Urothelium cell line (cell line): ENCODE measurements around the gene UBXN11.

Source experiments
- DNase-seq: peaks from one replicate; pipeline ENCODE4 v3.0.0; 2011; ENCODE audit warnings: low spot score, mixed read lengths
- FAIRE-seq: peaks from 2 replicates; lab custom pipeline; 2011; peaks lifted over from hg19 to GRCh38; lab: Jason Lieb, UNC

The UBXN11 gene

DNA sequence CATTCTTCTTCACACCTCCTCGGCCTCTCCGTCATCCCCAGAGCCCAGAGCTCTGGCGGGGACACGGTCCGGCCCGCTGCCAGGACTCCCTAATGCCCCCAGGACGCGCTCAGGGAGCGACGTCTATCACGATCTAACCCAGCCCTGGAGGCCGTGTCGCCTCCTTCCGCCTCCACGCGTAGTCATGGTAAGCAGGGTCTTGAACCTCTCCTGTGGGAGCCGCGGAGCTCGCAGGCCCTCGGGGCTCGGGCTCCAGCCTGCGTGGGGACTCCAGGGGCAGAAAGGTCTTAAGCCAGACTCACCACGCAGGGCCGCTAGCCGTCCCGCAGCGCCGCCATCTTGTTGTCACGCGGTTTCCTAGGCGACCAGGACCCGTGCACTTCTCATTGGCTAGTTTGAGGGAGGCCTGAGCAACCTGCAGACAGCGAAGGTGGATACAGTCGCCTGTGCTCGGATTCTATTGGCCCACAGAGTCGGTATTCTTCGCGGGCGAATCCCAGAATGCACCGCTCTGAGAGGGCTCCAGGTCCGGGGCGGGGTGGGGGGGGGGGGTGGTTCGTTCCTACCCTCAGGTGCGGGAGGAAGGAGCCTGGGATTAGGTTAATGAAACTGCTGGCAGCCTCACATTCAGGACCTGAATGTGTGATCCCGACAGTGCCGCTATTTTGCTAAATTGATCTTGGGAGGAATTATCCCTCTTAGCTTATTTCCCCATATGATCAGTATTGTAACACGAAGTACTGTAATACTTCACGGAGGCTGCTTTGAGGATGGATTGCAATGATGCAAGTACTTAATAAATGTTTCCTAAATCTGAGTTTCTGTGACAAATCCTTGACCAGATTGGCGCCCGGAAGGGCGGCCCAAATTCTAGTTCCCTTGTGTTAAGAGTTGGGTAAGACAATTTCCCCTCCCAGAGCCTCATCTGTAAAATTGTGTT, at the start of gene UBXN11:
Gene UBXN11 (minus strand): TSS at position 347 of the 940 bp plus-strand sequence. CDS start 3,753 bp downstream, outside the sequence.
- DNase-seq (peak; percentile 99), FAIRE-seq (no peak)

DNA sequence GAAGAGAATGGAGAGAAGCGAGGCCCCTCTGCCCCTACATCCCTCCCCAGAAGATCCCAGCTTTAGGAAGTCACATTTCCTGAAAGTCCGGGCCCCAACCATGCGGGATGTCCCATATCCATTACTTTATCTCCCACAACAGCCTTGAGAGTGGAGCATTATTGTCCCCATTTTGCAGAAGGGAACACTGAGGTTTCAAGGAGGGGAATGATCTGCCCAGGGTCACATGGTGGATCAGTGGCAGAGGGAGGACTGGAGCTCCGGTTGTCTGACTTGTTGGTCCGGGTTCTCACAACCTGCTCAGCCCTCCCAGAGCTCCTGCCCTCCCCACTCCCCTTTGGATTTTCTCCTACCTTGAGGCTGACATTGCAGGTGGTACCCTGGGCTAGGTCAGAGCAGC, 49.7 kb upstream of the UBXN11 start:
- no peak for DNase-seq
- no peak for FAIRE-seq

DNA sequence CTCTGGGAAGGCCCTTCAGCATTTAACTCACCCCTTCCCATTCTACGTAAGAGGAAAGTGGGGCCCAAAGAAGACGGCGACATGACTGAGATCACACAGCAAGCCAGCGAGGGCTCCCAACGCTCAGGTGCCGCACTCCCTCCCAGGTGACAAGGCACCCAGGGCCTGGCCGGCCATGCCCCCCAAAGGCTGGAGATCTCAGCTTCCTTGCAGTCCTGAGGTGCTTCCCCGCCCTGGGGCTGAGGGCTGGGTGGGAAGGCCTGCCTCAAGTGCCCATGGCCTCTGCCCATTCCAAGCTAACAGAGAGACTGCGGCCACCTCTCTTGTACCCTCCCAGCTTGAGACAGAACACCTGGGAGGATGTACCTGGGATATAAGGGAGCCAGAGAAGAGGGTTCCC, 48.5 kb upstream of the UBXN11 start:
- no peak for DNase-seq
- no peak for FAIRE-seq

- DNase-seq (no peak), FAIRE-seq (no peak)
Observed at GRCh38 chr1:26353976-26354820, 47.8 kb upstream of the UBXN11 start, which contains the start of gene CRYBG2. Gene CRYBG2, minus strand, starts transcription at chr1:26354130. Its CDS starts 7,473 bp downstream, at chr1:26346657.

- no peak for FAIRE-seq
- no peak for DNase-seq
Observed at GRCh38 chr1:26353210-26353859, 46.9 kb upstream of the UBXN11 start.

GRCh38 chr1:26352338-26352679, 45.9 kb upstream of the UBXN11 start:
- FAIRE-seq, result peak; percentile 23
- no peak for DNase-seq

GRCh38 chr1:26351590-26352337, 45.3 kb upstream of the UBXN11 start:
- FAIRE-seq, result peak; percentile 42
- DNase-seq, result peak; percentile 52

- no peak for DNase-seq
- no peak for FAIRE-seq
Observed at GRCh38 chr1:26350701-26351589, 44.5 kb upstream of the UBXN11 start.

- DNase-seq (no peak), FAIRE-seq (no peak)
Observed at GRCh38 chr1:26350343-26350700, 43.9 kb upstream of the UBXN11 start.

- DNase-seq (no peak), FAIRE-seq (no peak)
Observed at GRCh38 chr1:26349877-26350244, 43.4 kb upstream of the UBXN11 start.

GRCh38 chr1:26349188-26349876, 42.9 kb upstream of the UBXN11 start:
- FAIRE-seq, result no peak
- no peak for DNase-seq

DNA sequence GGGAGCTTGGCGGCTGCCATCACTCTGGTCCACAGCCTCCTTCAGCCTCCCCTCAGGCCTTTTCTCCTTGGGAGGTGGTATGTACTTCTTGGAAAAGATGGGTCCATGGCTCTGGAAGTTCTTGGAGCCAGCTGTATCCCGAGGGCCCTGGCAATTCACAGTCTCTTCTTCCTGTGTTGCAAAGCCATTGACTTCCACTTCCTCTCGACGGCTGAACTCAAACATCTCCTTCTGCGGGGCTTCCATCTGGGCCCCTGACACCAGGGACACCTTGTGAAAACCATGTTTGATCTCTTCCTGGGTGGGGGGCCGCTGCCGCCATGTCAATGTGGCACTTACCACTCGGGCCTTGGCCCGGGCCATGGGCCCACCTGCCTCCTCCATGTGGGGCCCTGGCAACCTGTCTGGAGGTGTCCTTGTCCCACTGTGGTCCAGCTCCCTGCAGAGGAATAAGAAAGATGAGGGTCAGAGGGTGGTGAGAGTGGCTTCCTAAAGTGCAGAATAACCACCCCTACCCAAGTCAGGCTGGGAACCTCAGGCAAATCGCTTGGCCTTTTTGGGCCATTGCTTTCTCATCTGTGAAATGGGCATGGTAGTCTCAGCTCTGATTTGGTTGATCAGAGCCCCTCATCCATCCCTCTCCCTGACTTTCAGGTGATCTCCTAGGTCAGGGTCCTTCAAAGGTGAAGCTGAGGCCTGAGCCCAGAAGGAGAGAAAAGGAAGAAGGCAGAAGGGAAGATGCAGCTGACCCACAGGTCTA, 40.0 kb upstream of the UBXN11 start:
- DNase-seq (no peak), FAIRE-seq (no peak)

DNA sequence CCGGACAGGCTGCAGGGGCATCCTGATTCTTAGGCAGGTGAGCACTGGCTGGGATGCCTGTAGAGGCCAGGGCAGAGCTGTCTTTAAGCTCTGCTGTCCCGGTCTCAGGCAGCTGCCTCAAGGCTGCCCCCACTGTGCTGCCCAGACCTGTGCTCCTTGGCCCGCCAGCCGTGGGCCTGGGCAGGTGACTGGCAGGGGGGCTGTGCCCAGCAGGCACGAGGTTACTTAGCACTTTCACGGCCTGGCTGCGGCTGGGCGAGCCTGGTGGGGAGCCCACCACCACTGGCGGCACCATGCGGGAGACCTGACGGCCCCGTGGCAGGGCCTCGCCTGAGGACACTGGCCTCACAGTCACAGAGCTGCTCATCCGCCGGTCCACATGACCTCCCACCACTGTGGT, 39.3 kb upstream of the UBXN11 start:
- DNase-seq (no peak), FAIRE-seq (no peak)

DNA sequence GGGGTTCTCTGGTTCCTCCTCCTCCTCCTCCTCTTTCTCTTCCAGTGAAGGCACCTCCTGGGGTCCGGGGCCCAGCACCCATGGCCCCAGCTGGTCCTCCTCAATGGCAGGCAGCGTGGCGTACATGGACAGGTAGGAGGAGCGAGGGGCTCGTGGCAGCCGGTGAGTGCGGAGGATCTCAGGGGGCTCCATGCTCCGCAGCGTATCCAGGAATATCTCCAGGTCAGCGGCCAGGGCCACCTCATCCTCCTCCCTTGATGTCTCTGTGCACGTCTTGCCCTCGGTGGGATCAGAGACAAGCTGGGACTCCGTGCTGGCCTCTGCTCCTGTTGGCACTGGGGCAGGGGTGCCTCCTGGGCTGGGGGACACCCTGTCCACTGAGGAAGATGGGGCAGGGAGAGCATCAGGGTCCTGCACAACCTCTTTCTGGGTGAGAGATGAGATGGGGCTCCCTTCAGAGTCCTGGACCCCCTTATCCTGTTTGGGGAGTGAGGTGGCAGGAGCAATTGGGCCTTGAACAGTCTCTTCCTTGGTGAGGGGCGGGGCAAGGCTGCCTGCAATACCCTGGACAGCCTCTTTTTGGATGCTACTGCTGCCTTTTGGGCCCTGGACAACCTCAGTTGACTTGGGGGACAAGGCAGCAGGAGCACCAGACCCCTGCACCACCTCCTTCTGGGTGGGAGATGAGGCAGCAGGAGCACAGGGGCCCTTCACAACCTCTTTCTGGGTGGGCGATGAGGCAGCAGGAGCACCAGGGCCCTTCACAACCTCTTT, 37.9 kb upstream of the UBXN11 start:
- FAIRE-seq, result no peak

DNA sequence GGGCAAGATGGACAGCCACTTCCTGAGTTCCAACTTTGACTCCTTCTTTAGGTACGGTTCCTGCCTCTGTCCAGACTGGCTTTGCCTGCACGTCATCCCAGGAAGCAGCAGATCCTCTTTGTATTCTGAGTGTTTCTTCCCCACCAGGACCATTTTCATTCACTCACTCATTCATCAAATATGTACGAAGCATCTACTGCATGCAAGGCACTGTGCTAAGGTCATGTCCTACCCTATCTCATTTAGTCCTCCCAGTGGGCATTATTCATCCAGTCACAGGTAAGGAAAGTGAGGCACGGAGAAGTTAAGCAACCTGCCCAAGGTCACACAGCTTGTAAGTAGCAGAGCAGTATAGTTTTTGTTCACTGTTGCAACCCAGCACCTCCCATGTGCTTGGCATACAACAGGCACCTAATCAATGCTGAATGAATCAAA, 33.6 kb upstream of the UBXN11 start:
- no peak for DNase-seq
- FAIRE-seq, result peak; percentile 52

More for the DNA sequence above, 37.9 kb upstream of the UBXN11 start:
- no peak for DNase-seq

- no peak for FAIRE-seq
- DNase-seq, result no peak
Observed at GRCh38 chr1:26338670-26339069, 32.2 kb upstream of the UBXN11 start.

GRCh38 chr1:26337625-26338024, 31.2 kb upstream of the UBXN11 start:
- DNase-seq (no peak), FAIRE-seq (no peak)

- no peak for FAIRE-seq
- DNase-seq, result no peak
Observed at GRCh38 chr1:26337206-26337535, 30.7 kb upstream of the UBXN11 start.
